Fibroblast of lung (primary cell): ENCODE data around the gene SLC8A3. TPM values are rescaled to one million over a fixed set of nuclear protein-coding genes. Genes with fewer than 3 reads are reported as not detected.

Experiments
- DNase-seq, 2 donors: peaks; one replicate each; pipeline versions ENCODE4 v3.0.0 to v3.0.0-alpha.2; 2010; ENCODE audit warnings: low read depth in 2 of 2
- H2AFZ ChIP-seq: 2 replicates; pipeline ENCODE4 v1.5.1; 2012; ENCODE audit warnings: low read length, control low read depth, inconsistent platforms
- H3K27ac ChIP-seq: 2 replicates; pipeline ENCODE4 v1.5.1; 2011; ENCODE audit warnings: low read length, control low read depth; ENCODE audit not compliant: insufficient read depth
- H3K27me3 ChIP-seq: 2 replicates; pipeline ENCODE4 v1.5.1; 2011; ENCODE audit warnings: mild to moderate bottlenecking, low read length; ENCODE audit not compliant: control insufficient read depth, insufficient read depth
- H3K36me3 ChIP-seq: 2 replicates; pipeline ENCODE4 v1.5.1; 2011; ENCODE audit warnings: low read length; ENCODE audit not compliant: control insufficient read depth, insufficient read depth
- H3K4me1 ChIP-seq: 2 replicates; pipeline ENCODE4 v1.5.1; 2011; ENCODE audit warnings: low read length; ENCODE audit not compliant: control insufficient read depth, insufficient read depth; ENCODE audit errors: extremely low read depth
- H3K4me2 ChIP-seq: 2 replicates; pipeline ENCODE4 v1.5.1; 2011; ENCODE audit warnings: low read length, control low read depth; ENCODE audit not compliant: insufficient read depth; ENCODE audit errors: extremely low read depth
- H3K4me3 ChIP-seq, 4 experiments: fragments of 200-600 bp in 1 of 4; sonication (generic) in 1 of 4; replicated peaks in 1 of 4; 2 replicates each; pipeline ENCODE4 v1.5.1; 2011 to 2016; ENCODE audit warnings: low read length in 4 of 4, low read depth in 3 of 4, mild to moderate bottlenecking in 3 of 4, control low read depth in 2 of 4, inconsistent platforms in 1 of 4, mixed read lengths in 1 of 4; ENCODE audit not compliant: insufficient read depth in 1 of 4; ENCODE audit errors: control extremely low read depth in 1 of 4
- H3K79me2 ChIP-seq: 2 replicates; pipeline ENCODE4 v1.5.1; 2012; ENCODE audit warnings: mild to moderate bottlenecking, low read length, inconsistent platforms; ENCODE audit not compliant: control insufficient read depth, insufficient read depth
- H3K9ac ChIP-seq: 2 replicates; pipeline ENCODE4 v1.5.1; 2011; ENCODE audit warnings: mild to moderate bottlenecking, low read length, control low read depth; ENCODE audit not compliant: insufficient read depth
- H3K9me3 ChIP-seq: 2 replicates; pipeline ENCODE4 v1.5.1; 2012; ENCODE audit warnings: low read depth, low read length; ENCODE audit not compliant: control insufficient read depth, insufficient read depth
- H4K20me1 ChIP-seq: 2 replicates; pipeline ENCODE4 v1.5.1; 2011; ENCODE audit warnings: low read length; ENCODE audit not compliant: control insufficient read depth, insufficient read depth; ENCODE audit errors: extremely low read depth
- EZH2 ChIP-seq: IDR thresholded peaks from 2 replicates; pipeline ENCODE4 v1.5.1; 2012; ENCODE audit warnings: low read length, control low read depth, mild to moderate bottlenecking; ENCODE audit errors: missing control alignments
- polyA plus RNA-seq, 2 donors: library from polyadenylated mRNA; depleted of rRNA in 1 of 2; stranded (reverse) in 1 of 2; unstranded in 1 of 2; fragments of >200 nt; gene quantifications; 2 replicates each; pipeline ENCODE4 v1.2.1, GENCODE V29; 2011 to 2012; ENCODE audit warnings: missing spikeins in 1 of 2
- total RNA-seq: library from RNA; depleted of rRNA; stranded (reverse); fragments of >200 nt; gene quantifications from 2 replicates; pipeline ENCODE4 v1.2.1, GENCODE V29; 2014
- TF ChIP-seq, protein P1 (sequence below), 2 donors: IDR thresholded peaks in 1 of 2; conservative IDR thresholded peaks in 1 of 2; 1 replicate in 1 of 2; 2 replicates in 1 of 2; pipeline ENCODE4 v1.5.1; 2011 to 2012; ENCODE audit warnings: low read length in 2 of 2, control low read depth in 1 of 2, inconsistent platforms in 1 of 2, low read depth in 1 of 2, mild to moderate bottlenecking in 1 of 2

SLC8A3 gene
- total and polyA plus RNA-seq, 2 donors (not counting 1 experiment from before 2014, with no cell fraction given): under 0.01 to 0.03 TPM

DNA sequence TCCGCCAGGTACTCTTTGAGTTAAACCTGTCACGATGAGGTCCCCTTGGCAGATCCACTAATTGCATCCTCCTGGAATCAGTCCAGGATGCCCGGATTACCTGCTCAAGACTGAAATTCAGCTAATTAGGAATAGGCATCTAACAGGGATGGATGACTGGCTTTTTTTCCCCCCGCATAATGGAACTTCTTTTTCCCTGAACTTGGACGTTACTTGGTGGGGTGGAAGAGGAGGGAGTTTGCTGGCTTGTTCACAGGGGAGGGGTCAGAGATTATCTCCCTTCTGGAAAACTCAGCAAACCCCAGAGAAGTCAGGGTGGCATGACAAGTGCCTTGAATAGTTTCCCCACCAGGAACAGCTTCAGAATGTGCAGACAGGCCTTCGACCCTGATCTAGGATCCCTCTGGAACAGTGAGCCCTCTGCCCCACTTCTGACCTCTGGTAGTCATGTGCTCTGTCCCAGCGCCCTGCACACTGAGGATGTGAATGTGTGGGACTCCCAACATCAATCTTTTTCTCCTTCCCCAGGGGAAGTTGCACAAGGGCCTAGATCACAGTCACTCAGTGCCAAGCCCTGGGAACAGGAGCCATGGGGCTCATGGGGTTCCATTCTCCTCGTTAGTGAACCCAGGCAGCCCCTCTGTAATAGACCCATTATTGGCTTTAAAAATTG lies 167.1 kb downstream of the SLC8A3 start:
- H3K36me3 ChIP-seq: no peaks in the 10 kb centered on the region
- TF ChIP-seq, protein P1, sequence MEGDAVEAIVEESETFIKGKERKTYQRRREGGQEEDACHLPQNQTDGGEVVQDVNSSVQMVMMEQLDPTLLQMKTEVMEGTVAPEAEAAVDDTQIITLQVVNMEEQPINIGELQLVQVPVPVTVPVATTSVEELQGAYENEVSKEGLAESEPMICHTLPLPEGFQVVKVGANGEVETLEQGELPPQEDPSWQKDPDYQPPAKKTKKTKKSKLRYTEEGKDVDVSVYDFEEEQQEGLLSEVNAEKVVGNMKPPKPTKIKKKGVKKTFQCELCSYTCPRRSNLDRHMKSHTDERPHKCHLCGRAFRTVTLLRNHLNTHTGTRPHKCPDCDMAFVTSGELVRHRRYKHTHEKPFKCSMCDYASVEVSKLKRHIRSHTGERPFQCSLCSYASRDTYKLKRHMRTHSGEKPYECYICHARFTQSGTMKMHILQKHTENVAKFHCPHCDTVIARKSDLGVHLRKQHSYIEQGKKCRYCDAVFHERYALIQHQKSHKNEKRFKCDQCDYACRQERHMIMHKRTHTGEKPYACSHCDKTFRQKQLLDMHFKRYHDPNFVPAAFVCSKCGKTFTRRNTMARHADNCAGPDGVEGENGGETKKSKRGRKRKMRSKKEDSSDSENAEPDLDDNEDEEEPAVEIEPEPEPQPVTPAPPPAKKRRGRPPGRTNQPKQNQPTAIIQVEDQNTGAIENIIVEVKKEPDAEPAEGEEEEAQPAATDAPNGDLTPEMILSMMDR (conservative IDR thresholded peaks at IDR 0.05 in 1 of 2, IDR thresholded peaks at IDR 0.05 in 1 of 2; ENCODE audit: low read depth in 1 of 2, low read length in 2 of 2): no peak
- no peak for TF ChIP-seq EZH2
- H3K9ac ChIP-seq: no peak overlapping the region
- no peaks in the 10 kb centered on the region for H4K20me1 ChIP-seq
- no peak overlapping the region for H3K27ac ChIP-seq
- H2AFZ ChIP-seq: no peak overlapping the region
- H3K4me1 ChIP-seq: no peaks in the 10 kb centered on the region
- no peaks in the 10 kb centered on the region for H3K27me3 ChIP-seq
- H3K9me3 ChIP-seq: no peaks in the 10 kb centered on the region
- no peak overlapping the region for H3K4me2 ChIP-seq
- H3K4me3 ChIP-seq: no peak overlapping the region
- no peaks in the 10 kb centered on the region for H3K79me2 ChIP-seq
- no peak for DNase-seq

DNA sequence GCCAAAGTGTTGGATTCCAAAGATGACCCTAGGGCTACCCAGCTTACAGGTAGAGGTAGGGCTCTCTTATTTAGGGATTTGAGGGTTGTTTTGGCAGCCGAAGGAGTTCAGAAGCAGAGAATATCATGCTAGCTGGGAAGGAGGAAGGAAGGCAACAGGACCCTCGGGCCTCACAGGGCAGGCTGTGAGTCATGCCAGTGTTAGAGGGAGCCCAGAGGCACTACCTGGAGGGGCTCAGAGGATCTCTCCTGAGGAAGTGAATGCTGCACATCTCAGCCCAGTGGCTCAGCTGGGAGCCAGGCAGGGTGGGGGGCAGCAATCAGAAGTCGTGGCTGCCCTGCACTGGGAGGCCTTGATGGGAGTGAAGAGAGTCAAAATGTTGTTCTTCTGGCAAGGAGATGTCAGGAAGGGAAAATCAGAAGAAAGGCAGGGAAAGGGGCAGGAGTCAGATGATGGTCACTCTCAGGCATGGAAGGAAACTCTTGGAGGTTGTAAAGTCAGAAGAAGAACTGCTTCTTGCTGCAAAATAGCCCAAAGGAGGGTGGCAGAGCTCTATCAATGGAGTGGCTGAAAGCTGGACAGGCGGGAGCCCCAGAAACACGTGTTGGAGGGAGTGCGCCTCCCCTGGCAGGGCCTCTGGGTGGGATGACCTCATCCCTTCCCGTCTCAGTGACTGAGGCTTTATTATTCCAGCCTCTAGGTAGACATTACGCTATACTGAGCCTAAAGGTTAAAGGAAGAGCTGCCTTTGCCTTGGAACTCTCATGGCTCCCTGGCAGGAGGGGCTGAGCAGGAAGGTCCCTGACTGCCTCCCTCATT lies 168.2 kb downstream of the SLC8A3 start:
- no peak for DNase-seq
- H3K36me3 ChIP-seq: no peaks in the 10 kb centered on the region
- H4K20me1 ChIP-seq: no peaks in the 10 kb centered on the region
- TF ChIP-seq, protein P1 (conservative IDR thresholded peaks at IDR 0.05 in 1 of 2, IDR thresholded peaks at IDR 0.05 in 1 of 2; ENCODE audit: low read depth in 1 of 2, low read length in 2 of 2): no peak
- no peak for TF ChIP-seq EZH2
- no peaks in the 10 kb centered on the region for H3K79me2 ChIP-seq
- H3K4me1 ChIP-seq: no peaks in the 10 kb centered on the region
- H2AFZ ChIP-seq: no peak overlapping the region
- H3K4me3 ChIP-seq: no peak overlapping the region
- H3K9ac ChIP-seq: no peak overlapping the region
- H3K4me2 ChIP-seq: no peak overlapping the region
- no peaks in the 10 kb centered on the region for H3K27me3 ChIP-seq
- no peaks in the 10 kb centered on the region for H3K9me3 ChIP-seq
- no peak overlapping the region for H3K27ac ChIP-seq

DNA sequence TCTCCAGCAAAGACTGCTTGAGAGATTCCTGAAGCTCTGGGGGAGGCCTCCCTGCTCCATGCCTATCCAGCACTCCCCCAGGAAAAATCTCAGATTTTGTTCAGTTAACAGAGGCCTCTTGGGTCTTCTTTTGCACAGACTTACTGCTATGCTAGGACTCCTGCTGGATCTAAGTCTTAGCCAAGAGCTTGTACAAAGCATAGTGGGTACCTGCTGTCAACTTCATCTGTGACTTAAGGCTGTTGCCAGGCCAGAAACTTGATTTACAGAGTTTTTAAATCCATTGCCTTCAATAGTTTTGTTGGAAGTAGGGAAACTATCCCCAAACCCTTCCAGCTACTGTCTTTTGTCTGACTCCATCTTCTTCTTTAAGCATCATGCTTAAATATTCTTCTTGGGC lies 169.1 kb downstream of the SLC8A3 start:
- H3K9ac ChIP-seq: no peak overlapping the region
- H3K79me2 ChIP-seq: no peaks in the 10 kb centered on the region
- no peaks in the 10 kb centered on the region for H3K4me1 ChIP-seq
- no peak overlapping the region for H3K4me3 ChIP-seq
- no peak overlapping the region for H3K4me2 ChIP-seq
- no peaks in the 10 kb centered on the region for H3K36me3 ChIP-seq
- no peaks in the 10 kb centered on the region for H3K27me3 ChIP-seq
- TF ChIP-seq, protein P1 (conservative IDR thresholded peaks at IDR 0.05 in 1 of 2, IDR thresholded peaks at IDR 0.05 in 1 of 2; ENCODE audit: low read depth in 1 of 2, low read length in 2 of 2): no peak
- no peak for TF ChIP-seq EZH2
- no peaks in the 10 kb centered on the region for H3K9me3 ChIP-seq
- no peak overlapping the region for H3K27ac ChIP-seq
- no peaks in the 10 kb centered on the region for H4K20me1 ChIP-seq
- no peak for DNase-seq
- no peak overlapping the region for H2AFZ ChIP-seq
